ENCODE measurements around the gene CDK15.
"Not testable (repeated sequence)": the region's sequence is repeated elsewhere in the genome, so short reads cannot be mapped to it uniquely, and the experiment has no call there.

The CDK15 gene

DNA sequence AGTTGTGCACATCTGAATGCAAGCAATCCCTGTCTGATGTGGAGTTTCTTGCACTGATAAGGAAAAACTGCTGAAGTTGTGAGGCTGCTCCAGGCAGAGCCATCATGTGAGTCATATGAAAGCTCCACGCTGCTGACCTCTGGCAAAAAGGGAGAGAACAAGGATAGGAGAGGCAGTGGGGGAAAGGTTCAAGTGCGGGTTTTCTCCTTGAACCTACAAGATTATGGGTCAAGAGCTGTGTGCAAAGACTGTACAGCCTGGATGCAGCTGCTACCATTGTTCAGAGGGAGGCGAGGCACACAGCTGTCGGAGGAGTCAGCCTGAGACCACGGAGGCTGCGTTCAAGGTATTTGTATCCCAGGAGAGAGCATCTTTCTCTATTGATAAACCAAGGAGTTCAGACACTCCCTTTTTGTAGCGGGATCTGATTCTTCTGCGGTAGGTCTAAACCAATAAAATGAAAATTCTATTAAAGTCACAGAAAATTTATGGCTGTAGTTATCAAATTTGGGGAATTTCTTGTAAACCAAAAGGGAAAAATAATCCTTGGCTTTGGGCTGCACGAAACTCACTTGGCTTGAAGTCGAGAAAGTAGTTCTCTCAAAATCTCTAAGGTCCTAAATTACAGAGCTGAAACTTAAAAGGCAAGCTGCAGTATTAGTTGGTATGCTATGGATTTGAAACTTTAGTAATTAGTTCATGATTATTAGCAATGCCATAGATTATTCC lies at the start of gene CDK15:
Gene CDK15, plus strand, starts transcription at position 96 of the 729 bp plus-strand sequence. Its CDS starts 128 bp downstream, at position 224.
- no peak for DNase-seq

DNA sequence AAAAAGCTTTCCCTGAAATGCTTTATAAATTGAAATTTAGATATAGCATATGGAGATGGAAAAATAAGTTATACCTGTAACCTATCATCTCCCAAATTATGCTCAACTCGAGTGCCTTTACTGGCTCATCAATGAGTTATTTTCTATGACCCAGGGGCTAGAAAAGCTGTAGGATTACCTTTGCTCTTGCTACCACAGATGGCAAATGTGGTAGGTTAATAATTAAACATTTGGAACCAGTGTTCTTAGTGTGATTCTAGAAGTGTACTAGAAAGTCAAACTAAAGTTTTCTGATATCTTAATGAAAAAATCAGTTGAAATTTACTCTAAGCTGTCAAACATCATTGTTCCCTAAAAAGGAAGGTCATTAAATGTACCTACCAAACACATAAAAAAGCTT lies 48.1 kb upstream of the CDK15 start:
- DNase-seq, result no peak

DNA sequence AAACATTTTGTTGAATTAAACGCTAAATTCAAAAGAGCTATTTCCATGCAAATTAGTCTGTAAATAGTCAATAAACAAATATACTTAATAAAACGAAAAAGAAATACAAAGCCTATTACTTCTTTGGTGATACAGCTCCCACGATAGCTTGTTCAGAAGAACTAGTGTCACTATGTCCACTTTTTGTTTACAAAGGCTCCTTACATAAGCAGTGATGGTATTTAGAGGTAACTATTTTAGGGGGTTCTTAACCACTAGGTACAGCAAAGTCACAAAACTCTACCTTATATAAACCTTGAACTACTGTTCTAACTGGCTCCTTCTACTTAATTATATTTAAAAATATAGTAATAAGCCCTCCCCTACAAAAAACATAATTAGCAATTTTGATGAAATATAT lies 47.5 kb upstream of the CDK15 start:
- no peak for DNase-seq

- DNase-seq, result no peak
Measured at GRCh38 chr2:201759567-201759966, 46.8 kb upstream of the CDK15 start.

- DNase-seq, result no peak
Measured at GRCh38 chr2:201761101-201761500, 45.2 kb upstream of the CDK15 start.

- DNase-seq, result not testable (repeated sequence)
Measured at GRCh38 chr2:201764469-201764868, 41.9 kb upstream of the CDK15 start.

DNA sequence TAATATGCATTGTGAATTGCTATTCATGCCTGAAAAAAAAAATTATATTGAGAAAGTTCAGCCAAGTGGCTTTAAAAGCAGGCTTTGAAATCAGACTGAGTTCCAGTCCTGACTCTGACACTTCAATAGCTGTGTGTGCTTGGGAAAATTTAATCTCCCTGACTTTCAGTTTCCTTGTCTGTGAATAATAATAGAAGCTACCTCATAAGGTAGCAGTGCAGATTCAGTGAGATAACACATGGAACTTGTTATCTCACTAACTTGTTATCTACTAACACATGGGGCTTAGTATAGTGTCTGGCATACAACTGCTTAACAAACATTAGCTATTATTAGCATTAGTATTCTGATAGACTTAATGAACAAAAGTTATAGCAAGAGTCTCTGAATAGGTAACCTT lies 40.5 kb upstream of the CDK15 start:
- no peak for DNase-seq

DNA sequence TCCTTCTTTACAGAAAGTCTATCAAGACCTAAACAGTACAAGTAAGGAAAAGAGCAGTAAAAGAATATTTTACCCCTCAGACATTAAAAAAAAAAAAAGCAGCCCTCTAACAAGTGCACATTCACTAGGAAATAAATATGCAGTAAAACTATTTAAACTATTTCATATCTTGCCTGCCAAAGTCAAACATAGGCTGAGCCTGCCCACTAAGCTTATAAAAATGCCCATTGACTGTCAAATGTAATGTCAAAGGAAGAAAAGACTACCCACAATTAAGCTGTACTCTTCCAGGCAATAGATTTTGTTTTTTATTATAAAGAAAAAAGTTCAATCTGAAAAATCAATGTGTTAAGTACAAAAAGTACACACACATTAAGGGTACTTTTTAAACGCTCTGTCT lies 37.4 kb upstream of the CDK15 start:
- DNase-seq, result no peak

DNA sequence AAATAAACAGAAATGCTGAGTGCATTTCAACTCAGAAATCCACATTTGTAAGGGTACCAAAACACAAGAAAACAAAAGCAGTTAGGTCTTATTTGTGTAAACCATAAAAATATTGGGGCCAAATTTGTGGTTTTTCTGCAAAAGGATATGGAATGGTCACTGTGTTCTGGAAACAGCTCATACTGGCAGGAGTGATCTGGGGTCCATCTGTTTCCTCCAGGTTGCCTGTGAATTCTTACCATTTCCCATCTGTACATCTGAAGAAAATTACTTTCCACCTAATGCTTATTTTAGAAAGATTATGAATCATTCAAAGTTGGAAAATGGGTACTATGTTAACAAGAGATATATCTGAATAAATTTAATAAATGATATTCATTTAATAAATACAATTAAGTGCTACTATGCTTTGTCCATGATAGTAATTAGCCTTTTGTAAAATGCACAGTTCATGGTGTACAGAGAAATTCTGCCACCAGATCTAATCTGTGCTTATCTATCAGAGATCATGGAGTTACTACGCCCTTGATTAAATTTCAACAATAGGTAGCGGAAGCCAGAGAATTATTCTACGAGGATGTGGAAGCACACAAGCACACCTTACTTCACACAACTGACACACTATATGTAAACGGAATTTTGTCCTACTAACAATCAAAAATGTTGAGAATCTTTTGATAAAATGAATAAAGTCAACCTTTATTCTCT lies 36.5 kb upstream of the CDK15 start:
- no peak for DNase-seq

GRCh38 chr2:201773990-201774389 lies 32.3 kb upstream of the CDK15 start:
- DNase-seq, result no peak

- DNase-seq, result no peak
Measured at GRCh38 chr2:201774546-201774945, 31.8 kb upstream of the CDK15 start.

DNA sequence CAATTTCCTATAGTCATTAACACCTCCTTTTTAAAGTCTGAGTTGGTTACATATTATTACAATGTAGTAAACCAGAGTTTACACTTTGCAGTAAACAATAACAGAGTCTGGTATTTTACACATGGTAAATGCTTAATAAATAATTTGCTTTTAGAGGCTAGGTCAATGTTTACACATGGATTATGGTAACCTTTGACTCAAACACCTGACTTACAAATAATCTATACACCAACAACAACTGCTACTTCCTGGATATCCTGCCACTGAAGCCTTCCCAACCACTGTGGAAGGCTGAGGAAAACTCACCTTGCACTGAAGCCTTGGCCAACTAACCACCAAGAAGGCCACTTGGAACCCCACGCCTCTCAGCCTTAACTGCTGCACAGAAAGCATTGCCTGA lies 31.0 kb upstream of the CDK15 start:
- no peak for DNase-seq

- no peak for DNase-seq
Measured at GRCh38 chr2:201777043-201777442, 29.3 kb upstream of the CDK15 start.

DNA sequence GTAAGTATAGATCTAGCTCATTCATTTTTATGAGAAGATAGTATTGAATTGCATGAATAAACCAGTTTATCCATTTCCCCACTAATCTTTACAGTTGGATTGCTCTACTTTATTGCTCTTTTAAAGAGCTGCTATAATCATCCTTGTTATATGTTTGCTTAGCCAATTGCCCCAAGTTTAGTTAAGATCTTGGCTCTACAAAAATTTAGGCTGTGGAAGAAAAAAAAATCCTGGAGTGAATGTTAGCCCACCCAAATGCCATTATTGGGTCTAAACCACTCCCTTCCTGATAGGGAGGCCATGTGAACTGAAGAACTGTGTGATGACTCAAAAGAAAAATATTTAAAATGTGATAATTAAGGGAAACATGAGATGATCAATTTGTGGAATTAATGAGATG lies 28.5 kb upstream of the CDK15 start:
- no peak for DNase-seq

GRCh38 chr2:201779901-201780673 lies 26.2 kb upstream of the CDK15 start:
- no peak for DNase-seq

DNA sequence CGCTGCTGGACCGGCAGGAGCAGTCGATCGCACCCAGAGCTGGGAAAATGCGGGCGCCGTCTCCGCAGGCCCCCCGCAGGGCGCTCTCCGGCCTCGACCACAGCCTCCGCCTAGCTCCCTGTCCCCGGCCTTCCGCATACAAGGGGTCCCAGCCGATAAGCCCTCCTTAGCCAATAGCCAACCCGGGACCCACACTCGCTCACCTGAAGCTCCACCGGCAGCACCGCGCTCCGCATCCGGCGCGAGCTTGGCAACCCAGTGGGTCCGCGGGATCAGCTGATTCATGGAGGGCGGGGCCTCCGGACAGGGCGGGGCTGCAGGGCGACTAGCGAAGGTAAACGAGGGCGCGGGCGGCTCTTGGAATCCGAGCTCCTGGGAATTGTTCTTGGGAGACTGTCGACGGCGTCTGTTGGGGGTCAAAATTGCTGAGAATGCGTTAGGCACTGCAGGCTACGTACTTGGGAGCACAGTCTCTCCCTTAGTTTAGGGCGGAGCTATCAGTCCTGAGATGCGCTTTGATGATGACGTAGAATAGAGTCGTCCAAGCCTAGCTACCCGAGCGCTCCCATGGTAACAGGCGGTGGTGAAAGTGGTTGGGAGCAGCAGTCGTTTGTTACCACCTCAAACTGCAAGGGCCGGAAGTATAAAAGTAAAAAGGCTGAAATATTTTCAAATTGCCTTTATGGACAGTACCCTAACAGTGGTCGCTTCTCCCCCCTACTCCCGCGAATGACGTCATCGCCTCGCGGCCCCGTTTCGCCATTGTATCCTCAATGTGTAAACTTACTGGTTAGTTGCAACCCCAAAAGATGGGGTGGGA lies 25.5 kb upstream of the CDK15 start, which contains the start of gene ALS2:
Gene ALS2, minus strand, starts transcription at position 260 of the 820 bp plus-strand sequence. CDS start 12,048 bp downstream, outside the sequence.
- DNase-seq, result peak; percentile 98

- peak; percentile 41 for DNase-seq
Measured at GRCh38 chr2:201781557-201782051, 24.7 kb upstream of the CDK15 start.

DNA sequence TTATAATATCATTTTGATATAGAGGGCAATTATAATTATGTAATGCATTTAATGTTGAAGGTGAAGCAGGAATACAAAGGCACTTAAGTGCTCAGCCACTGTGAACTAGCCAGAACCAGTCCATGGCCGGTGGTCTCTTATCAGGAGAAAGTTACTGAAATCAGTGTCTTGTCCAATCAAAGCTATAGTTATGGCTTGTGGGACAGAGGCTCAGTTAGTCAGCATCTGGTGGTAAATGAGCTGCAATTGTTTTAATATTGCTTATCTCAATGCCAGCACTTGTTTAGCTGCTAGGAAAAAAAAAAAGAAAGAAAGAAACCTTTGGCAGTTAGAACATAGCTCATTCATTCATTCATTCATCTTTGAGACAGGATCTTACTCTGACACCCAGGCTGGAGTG lies 21.8 kb upstream of the CDK15 start:
- DNase-seq, result no peak

DNA sequence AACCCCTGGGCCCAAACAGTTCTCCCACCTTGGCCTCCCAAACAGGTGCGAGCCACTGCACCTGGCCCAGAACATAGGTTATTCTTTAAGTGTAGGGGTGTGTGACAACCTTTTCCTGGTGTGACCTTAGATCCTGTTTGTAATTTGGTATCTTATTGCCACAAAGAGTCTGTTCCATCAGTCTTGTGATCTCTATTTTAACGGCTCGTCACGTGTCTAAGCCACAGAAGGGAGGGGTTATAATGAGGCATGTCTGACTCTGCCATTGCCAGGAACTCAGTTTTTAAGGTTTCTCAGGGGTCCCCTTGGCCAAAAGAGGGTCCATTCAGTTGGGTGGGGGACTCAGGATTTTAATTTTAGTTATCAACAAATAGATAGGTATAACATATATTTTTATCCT lies 21.2 kb upstream of the CDK15 start:
- no peak for DNase-seq

GRCh38 chr2:201786471-201786870 lies 19.9 kb upstream of the CDK15 start:
- DNase-seq, result no peak

- no peak for DNase-seq
Measured at GRCh38 chr2:201788371-201788770, 18.0 kb upstream of the CDK15 start.

GRCh38 chr2:201789395-201789794 lies 16.9 kb upstream of the CDK15 start:
- DNase-seq, result no peak

- DNase-seq, result no peak
Measured at GRCh38 chr2:201790291-201790690, 16.0 kb upstream of the CDK15 start.

Data from NCI-H345 (cell line).